Lower leg skin (tissue), 4 donors: Measurements from ENCODE around the gene ATP4B. TPM values are rescaled to one million over a fixed set of nuclear protein-coding genes. Genes with fewer than 3 reads are reported as not detected.

ENCODE experiments used
- DNase-seq, 2 donors: peaks; one replicate each; pipeline ENCODE4 v3.0.0-alpha.2; 2019; ENCODE audit warnings: low spot score in 2 of 2
- H3K4me3 ChIP-seq: fragments of 200-600 bp; sonication (generic); 2 replicates; pipeline ENCODE4 v1.5.1; 2017; ENCODE audit warnings: mild to moderate bottlenecking, low read depth; ENCODE audit not compliant: poor library complexity, severe bottlenecking
- CTCF ChIP-seq, 3 donors: fragments of 450-650 bp; IDR thresholded peaks; one replicate each; pipeline ENCODE4 v1.5.1; 2016; ENCODE audit warnings: antibody characterized with exemption in 3 of 3, mild to moderate bottlenecking in 3 of 3, moderate library complexity in 2 of 3
- POLR2A ChIP-seq, 2 donors: fragments of 450-650 bp; IDR thresholded peaks; one replicate each; pipeline ENCODE4 v1.6.1; 2016 to 2017; ENCODE audit warnings: antibody characterized with exemption in 2 of 2, mild to moderate bottlenecking in 1 of 2, moderate library complexity in 1 of 2
- WGBS, 2 donors: methylation state at CpG; one replicate each; pipeline ENCODE4 v1.1.5; 2018; 5-methylcytosine and 5-hydroxymethylcytosine counted together
- intact Hi-C: fragments of 100-400 bp; cut with DNase I; formaldehyde crosslinking; loops from one replicate; pipeline ENCODE4 v1.15.0; 2023; ENCODE audit warnings: low total_unique reads
- total RNA-seq, 4 donors: library from RNA; depleted of rRNA; stranded (reverse); fragments of >200 nt; gene quantifications; one replicate each; pipeline ENCODE4 v1.1.0, GENCODE V29; 2016

ATP4B gene
- total RNA-seq, 4 donors from 2014 or later, result not detected

GRCh38 chr13:113646921-113647340, 11.1 kb downstream of the ATP4B start:
- intact Hi-C loops, result no loop called here

GRCh38 chr13:113646376-113646775, 11.6 kb downstream of the ATP4B start:
- intact Hi-C loops, result no loop called here
- WGBS, 2 donors, result 42 to 50% methylated on average over 11 of the region's 11 CpGs
- peak in 1 of 2 donors; percentile 66 for DNase-seq
- no peak for TF ChIP-seq CTCF (IDR thresholded peaks at IDR 0.05)
- no peak for TF ChIP-seq POLR2A (IDR thresholded peaks at IDR 0.05)
- H3K4me3 ChIP-seq, result no peak overlapping the region

More at GRCh38 chr13:113646921-113647340, 11.1 kb downstream of the ATP4B start:
- peak in 1 of 2 donors; percentile 78 for DNase-seq
- no peak overlapping the region for H3K4me3 ChIP-seq
- TF ChIP-seq POLR2A (IDR thresholded peaks at IDR 0.05), result no peak
- no peak for TF ChIP-seq CTCF (IDR thresholded peaks at IDR 0.05)
- 44 to 54% methylated on average over 10 of the region's 10 CpGs for WGBS, 2 donors

- intact Hi-C loops, result no loop called here
- TF ChIP-seq CTCF (IDR thresholded peaks at IDR 0.05) (no peak), POLR2A (IDR thresholded peaks at IDR 0.05) (no peak)
- DNase-seq, result no peak
- H3K4me3 ChIP-seq, result no peak overlapping the region
- WGBS, 2 donors, result 92 to 94% methylated on average over 9 of the region's 9 CpGs
Observed at GRCh38 chr13:113645329-113645728, 12.7 kb downstream of the ATP4B start.

- TF ChIP-seq CTCF (IDR thresholded peaks at IDR 0.05) (no peak), POLR2A (IDR thresholded peaks at IDR 0.05) (no peak)
- intact Hi-C loops, result no loop called here
- 89 to 100% methylated on average over 1 of the region's 1 CpG for WGBS, 2 donors
- DNase-seq, result no peak
- no peak overlapping the region for H3K4me3 ChIP-seq
Observed at GRCh38 chr13:113644800-113645199, 13.2 kb downstream of the ATP4B start.

GRCh38 chr13:113643593-113643992, 14.4 kb downstream of the ATP4B start:
- no peak for DNase-seq
- intact Hi-C loops, result no loop called here
- no peak for TF ChIP-seq POLR2A (IDR thresholded peaks at IDR 0.05)
- TF ChIP-seq CTCF (IDR thresholded peaks at IDR 0.05), result no peak
- WGBS, 2 donors, result 94 to 98% methylated on average over 5 of the region's 5 CpGs
- no peak overlapping the region for H3K4me3 ChIP-seq

GRCh38 chr13:113642563-113642962, 15.4 kb downstream of the ATP4B start:
- DNase-seq, result no peak
- intact Hi-C loops, result no loop called here
- H3K4me3 ChIP-seq, result no peak overlapping the region
- no peak for TF ChIP-seq POLR2A (IDR thresholded peaks at IDR 0.05)
- no peak for TF ChIP-seq CTCF (IDR thresholded peaks at IDR 0.05)
- WGBS, 2 donors, result 90 to 94% methylated on average over 2 of the region's 2 CpGs
